Inflammatory macrophage treated with lipopolysaccharide for 4 hours (primary cell): ENCODE results near the gene SLC16A11.
"Not testable (repeated sequence)": the region's sequence is repeated elsewhere in the genome, so short reads cannot be mapped to it uniquely, and the experiment has no call there.

Experiments
- DNase-seq: peaks from one replicate; pipeline ENCODE4 v3.0.0-alpha.2; 2020

The SLC16A11 gene, protein sequence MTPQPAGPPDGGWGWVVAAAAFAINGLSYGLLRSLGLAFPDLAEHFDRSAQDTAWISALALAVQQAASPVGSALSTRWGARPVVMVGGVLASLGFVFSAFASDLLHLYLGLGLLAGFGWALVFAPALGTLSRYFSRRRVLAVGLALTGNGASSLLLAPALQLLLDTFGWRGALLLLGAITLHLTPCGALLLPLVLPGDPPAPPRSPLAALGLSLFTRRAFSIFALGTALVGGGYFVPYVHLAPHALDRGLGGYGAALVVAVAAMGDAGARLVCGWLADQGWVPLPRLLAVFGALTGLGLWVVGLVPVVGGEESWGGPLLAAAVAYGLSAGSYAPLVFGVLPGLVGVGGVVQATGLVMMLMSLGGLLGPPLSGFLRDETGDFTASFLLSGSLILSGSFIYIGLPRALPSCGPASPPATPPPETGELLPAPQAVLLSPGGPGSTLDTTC

GRCh38 chr17:7043497-7044198, at the start of gene SLC16A11:
Gene SLC16A11, minus strand, starts transcription at chr17:7044092. Its CDS starts 579 bp downstream, at chr17:7043513.
- DNase-seq, result no peak

DNA sequence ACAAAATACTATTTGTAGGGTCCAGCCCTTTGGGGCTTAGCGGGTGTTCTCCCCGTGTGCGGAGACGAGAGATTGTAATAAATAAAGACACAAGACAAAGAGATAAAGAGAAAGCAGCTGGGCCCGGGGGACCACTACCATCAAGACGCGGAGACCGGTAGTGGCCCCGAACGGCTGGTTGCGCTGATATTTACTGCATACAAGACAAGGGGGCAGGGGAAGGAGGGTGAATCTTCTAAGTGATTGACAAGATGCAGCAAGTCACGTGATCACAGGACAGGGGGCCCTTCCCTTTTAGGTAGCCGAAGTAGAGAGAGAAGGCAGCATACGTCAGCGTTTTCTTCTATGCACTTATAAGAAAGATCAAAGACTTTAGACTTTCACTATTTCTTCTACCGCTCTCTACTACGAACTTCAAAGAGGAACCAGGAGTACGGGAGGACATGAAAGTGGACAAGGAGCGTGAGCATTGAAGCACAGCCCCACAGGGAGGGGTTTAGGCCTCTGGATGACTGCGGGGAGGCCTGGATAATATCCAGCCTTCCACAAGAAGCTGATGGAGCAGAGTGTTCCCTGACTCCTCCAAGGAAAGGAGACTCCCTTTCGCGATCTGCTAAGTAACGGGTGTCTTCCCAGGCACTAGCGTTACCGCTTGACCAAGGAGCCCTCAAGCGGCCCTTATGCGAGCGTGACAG, 47.6 kb upstream of the SLC16A11 start:
- not testable (repeated sequence) for DNase-seq

DNA sequence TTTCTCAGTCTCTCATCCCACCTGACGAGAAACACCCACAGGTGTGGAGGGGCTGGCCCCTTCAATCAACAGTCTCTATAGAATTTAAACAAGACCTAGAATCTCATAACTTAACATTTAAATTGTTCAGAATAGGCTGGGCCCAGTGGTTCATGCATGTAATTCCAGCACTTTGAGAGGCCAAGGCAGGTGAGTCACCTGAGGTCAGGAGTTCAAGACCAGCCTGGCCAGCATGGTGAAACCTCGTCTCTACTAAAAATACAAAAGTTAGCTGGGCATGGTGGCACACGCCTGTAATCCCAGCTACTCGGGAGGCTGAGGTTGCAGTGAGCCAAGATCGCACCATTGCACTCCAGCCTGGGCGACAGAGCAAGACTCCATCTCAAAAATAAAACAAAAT, 45.7 kb upstream of the SLC16A11 start:
- DNase-seq, result not testable (repeated sequence)

- not testable (repeated sequence) for DNase-seq
These were observed 44.5 kb upstream of the SLC16A11 start for GRCh38 chr17:7088442-7088841.

DNA sequence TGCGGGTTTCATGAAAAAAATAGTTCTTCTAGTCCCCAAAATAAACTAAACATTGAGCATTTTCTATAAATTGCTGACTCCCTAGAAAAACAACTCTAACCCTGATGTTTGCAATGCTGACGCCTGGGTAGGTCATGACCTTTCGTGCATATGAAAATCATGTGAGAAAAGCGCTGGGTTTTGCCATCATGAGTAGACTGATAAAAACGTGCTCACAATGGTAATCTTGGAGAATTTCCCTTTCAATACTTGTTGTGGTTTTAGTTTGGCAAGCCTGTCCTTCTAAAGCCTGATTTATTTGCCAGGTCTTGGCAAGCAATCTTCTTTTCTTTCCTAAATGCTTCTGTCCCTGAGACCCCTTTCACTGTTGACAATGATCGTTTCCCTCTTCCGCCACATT, 40.2 kb upstream of the SLC16A11 start:
- DNase-seq, result peak; percentile 51

- DNase-seq, result no peak
These were observed 39.7 kb upstream of the SLC16A11 start for GRCh38 chr17:7083592-7083991.

GRCh38 chr17:7081341-7082062, 37.6 kb upstream of the SLC16A11 start:
- no peak for DNase-seq

GRCh38 chr17:7080456-7081041, 36.7 kb upstream of the SLC16A11 start:
- no peak for DNase-seq

DNA sequence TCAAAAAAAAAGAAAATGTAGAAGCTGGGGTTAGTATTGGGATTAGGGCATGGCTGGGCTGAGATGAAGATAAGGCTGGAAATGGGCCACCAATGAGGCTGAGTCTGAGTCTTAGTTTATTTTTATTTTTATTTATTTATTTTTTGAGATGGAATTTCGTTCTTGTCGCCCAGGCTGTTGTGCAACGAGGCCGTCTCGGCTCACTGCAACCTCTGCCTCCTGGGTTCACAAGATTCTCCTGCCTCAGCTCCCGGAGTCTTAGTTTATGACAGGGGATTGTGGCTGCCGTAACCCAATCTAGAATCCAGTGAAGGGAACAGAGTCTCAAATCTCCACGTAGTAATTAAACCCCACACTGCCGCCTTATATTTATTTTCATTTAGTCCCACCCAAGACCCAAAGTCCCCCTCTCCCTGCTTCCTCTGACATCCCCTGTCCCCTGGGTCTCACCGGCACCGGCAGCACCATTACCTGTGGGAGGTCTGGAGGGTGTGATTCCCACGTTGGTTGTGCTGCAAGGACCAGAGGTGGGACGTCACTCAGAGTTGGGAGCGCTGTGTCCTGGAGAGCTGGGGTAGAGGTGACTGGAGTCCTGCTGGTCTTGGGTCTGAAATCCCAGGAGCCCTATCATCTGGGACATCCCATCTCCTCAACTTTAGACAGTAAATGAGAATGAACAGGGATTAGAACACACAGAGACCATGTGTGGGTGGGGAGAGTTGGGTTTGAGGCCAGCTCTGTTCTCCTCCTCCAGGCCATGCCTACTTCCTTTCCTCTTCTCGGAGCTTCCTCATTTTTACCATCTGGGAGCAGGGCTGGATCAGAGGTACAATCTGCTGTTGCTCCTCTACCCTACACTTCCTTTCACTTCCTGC, 35.9 kb upstream of the SLC16A11 start, which contains the start of gene CLEC10A:
TSS of gene CLEC10A (minus strand) at position 671 of the 875 bp plus-strand sequence. CDS start 1,439 bp downstream, outside the sequence.
- DNase-seq, result peak; percentile 80

DNA sequence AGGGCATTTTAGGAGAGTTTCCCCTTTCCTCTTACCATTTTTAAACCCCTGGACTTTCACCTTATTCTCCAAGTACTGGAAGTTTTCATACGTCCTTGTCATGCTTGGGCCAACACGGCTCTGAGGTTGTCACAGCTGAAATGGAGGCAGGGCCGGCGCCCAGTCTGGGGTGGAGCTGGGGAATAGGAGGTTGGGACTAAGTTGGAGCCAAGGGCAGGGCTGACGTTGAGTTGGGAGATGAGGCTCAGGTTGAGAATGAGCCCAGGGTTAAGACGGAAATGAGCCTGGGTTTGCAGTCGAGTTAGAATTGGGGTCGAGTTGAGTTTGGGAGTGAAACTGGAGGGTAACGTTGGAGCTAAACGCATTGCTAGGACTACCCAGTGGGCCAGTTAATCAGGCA, 34.8 kb upstream of the SLC16A11 start:
- no peak for DNase-seq

GRCh38 chr17:7077911-7078546, 34.1 kb upstream of the SLC16A11 start:
- no peak for DNase-seq

GRCh38 chr17:7074931-7075330, 31.0 kb upstream of the SLC16A11 start:
- DNase-seq, result no peak

DNA sequence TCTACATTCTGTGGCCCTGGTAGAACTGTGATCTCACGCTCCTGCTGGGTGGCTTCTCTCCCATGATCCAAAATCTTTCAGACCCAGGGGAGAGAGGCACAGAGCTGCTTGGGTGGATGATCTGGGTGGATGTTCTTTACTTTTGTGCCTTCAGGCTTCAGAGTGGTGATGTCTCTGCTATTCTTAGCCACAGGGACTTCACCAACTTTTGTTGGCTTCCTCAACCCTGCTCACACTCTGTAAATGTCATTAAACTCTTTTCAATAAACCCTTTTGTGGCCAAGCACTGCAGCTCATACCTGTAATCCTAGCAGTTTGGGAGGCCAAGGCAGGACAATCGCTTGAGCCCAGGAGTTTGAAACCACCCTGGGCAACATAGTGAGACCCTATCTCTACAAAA, 28.5 kb upstream of the SLC16A11 start:
- DNase-seq, result no peak

- DNase-seq, result no peak
These were observed 26.8 kb upstream of the SLC16A11 start for GRCh38 chr17:7070712-7071111.

DNA sequence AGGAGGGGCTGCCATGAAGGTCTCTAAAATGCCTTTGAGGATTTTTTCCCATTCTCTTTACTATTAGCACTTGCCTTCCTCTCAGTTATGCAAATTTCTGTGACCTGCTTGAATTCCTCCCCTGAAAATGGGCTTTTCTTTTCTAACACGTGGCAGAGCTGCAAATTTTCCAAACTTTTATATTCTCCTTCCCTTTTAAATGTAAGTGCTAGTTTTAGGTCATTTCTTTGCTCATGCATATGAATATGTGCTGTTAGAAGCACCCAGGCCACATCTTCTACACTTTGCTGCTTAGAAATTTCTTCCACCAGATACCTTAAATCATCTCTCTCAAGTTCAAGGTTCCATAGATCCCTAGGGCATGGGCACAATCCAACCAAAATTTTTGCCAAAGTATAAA, 24.4 kb upstream of the SLC16A11 start:
- no peak for DNase-seq

DNA sequence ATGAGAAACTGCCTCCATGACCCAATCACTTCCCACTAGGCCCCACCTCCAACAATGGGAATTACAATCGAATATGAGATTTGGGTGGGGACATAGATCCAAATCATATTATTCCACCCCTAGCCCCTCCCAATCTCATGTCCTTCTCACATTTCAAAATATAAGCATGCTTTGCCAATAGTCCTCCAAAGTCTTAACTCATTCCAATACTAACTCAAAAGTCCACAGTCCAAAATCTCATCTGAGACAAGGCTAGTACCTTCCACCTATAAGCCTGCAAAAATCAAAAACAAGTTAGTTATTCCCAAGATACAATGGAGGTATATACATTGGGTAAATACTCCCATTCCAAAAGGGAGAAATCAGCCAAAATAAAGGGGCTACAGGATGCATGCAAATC, 23.3 kb upstream of the SLC16A11 start:
- DNase-seq, result no peak

- DNase-seq, result no peak
These were observed 20.4 kb upstream of the SLC16A11 start for GRCh38 chr17:7064261-7064660.

DNA sequence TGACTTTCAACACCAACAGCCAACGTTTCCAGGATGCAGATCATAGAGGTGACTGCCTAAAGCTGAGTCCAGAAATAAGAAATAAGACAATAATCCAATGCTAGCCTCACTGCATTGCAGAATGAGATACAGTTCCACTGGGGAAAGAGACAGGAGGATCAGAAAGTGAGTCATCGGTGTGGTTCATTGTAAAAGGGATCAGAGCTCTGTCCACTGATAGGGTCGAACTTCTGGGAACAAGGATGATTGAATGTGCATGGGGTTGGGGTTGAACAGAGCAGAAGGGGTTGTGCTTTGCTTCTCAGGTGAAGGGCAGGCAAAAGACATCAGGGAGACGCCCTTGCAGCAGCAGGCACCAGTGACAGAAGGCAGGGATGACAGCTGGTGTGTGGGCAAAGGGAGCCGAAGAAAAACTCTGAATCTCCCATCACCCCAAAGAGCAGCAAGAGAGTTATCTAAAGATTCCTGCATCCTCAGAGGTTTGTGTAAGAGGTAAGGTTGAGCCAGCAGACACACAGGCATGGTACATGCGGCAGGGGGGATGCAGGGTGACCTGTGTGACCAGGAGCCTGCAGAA, 19.7 kb upstream of the SLC16A11 start:
- DNase-seq, result no peak

DNA sequence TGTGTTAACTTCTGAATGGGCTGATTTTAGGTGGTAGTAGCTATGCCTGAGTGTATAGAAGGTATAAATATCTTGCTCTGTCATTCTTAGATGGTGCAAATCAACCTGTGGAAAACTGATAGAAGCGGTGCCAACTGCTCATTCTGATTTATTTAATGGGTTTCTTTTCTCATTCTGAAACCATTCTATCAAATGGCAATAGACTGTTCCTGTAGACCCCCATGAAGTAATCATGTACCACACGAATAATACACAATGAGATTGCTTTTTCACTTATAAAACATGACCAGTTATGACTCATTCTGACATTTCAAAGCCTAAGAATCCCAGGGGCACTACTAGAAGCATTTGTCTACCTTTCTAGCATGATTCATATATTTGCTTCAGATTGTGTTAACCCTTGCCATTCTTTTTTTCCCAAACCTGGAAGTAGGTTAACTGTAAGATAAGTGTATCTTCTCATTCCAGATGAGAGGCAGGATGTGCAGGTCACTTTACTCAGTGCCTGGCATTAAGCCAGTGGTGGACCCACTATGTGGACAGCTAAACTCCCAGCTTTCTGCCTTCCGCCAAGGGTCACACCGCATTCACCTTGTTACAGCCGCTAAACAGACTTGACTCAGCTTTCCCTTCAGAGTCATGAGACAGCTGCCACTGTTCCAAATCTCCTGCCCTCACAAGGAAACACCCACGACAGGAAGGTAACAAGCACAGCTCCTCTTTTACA, 16.4 kb upstream of the SLC16A11 start:
- peak; percentile 25 for DNase-seq
